IPS-11a (cell line): ENCODE results near the gene TDRD7.

ENCODE experiments used
- H3K4me3 ChIP-seq: one replicate; pipeline ENCODE4 v1.5.1; 2013; ENCODE audit warnings: low read depth, low read length, control low read depth

The TDRD7 gene

GRCh38 chr9:97503862-97504210, 91.9 kb downstream of the TDRD7 start:
- no peak overlapping the region for H3K4me3 ChIP-seq

GRCh38 chr9:97504381-97505216, 92.7 kb downstream of the TDRD7 start:
- no peak overlapping the region for H3K4me3 ChIP-seq

GRCh38 chr9:97505845-97506244, 93.9 kb downstream of the TDRD7 start:
- no peak overlapping the region for H3K4me3 ChIP-seq

- H3K4me3 ChIP-seq: no peak overlapping the region
Observed at GRCh38 chr9:97506306-97506705, 94.4 kb downstream of the TDRD7 start.

GRCh38 chr9:97506787-97507186, 94.9 kb downstream of the TDRD7 start:
- no peak overlapping the region for H3K4me3 ChIP-seq

GRCh38 chr9:97507428-97507984, 95.6 kb downstream of the TDRD7 start:
- H3K4me3 ChIP-seq: no peak overlapping the region

GRCh38 chr9:97508852-97509251, 97.0 kb downstream of the TDRD7 start:
- H3K4me3 ChIP-seq: no peak overlapping the region

GRCh38 chr9:97510797-97511654, 99.1 kb downstream of the TDRD7 start:
- H3K4me3 ChIP-seq: no peak overlapping the region

- no peak overlapping the region for H3K4me3 ChIP-seq
Observed at GRCh38 chr9:97511655-97512427, 99.9 kb downstream of the TDRD7 start.

GRCh38 chr9:97512966-97513560, 101.2 kb downstream of the TDRD7 start:
- no peak overlapping the region for H3K4me3 ChIP-seq

- no peak overlapping the region for H3K4me3 ChIP-seq
Observed at GRCh38 chr9:97514531-97514930, 102.6 kb downstream of the TDRD7 start.

- H3K4me3 ChIP-seq: no peak overlapping the region
Observed at GRCh38 chr9:97515662-97516061, 103.8 kb downstream of the TDRD7 start.

- no peak overlapping the region for H3K4me3 ChIP-seq
Observed at GRCh38 chr9:97516111-97516510, 104.2 kb downstream of the TDRD7 start.

- no peak overlapping the region for H3K4me3 ChIP-seq
Observed at GRCh38 chr9:97517331-97518089, 105.6 kb downstream of the TDRD7 start.

- no peak overlapping the region for H3K4me3 ChIP-seq
Observed at GRCh38 chr9:97518166-97518908, 106.4 kb downstream of the TDRD7 start.

GRCh38 chr9:97518909-97519307, 107.0 kb downstream of the TDRD7 start:
- no peak overlapping the region for H3K4me3 ChIP-seq

- no peak overlapping the region for H3K4me3 ChIP-seq
Observed at GRCh38 chr9:97519441-97519970, 107.6 kb downstream of the TDRD7 start.

- H3K4me3 ChIP-seq: no peak overlapping the region
Observed at GRCh38 chr9:97521576-97522333, 109.9 kb downstream of the TDRD7 start.
